Gastroesophageal sphincter (tissue), 4 donors: ENCODE results near the gene ST6GALNAC1. TPM values are rescaled to one million over a fixed set of nuclear protein-coding genes. Genes with fewer than 3 reads are reported as not detected.
A peak's percentile ranks its signal among the peaks of the same experiment; 100 is the strongest.

Source experiments
- ATAC-seq: fragments of 150-250 bp; one replicate; pipeline ENCODE4 v1.9.1; 2016; ENCODE audit warnings: mild to moderate bottlenecking, moderate library complexity
- H3K27ac ChIP-seq, 4 donors: fragments of 200-600 bp; sonication (generic) in 3 of 4; 1 replicate in 3 of 4; 2 replicates in 1 of 4; pipeline ENCODE4 v1.5.1; 2016 to 2019
- H3K27me3 ChIP-seq: fragments of 200-600 bp; sonication (generic); one replicate; pipeline ENCODE4 v1.5.1; 2019
- H3K36me3 ChIP-seq, 2 donors: fragments of 200-600 bp; sonication (generic); one replicate each; pipeline ENCODE4 v1.5.1; 2019; ENCODE audit warnings: control low read depth in 1 of 2
- H3K4me1 ChIP-seq, 3 donors: fragments of 200-600 bp; sonication (generic); 1 replicate in 2 of 3; 2 replicates in 1 of 3; pipeline ENCODE4 v1.5.1; 2016 to 2019; ENCODE audit warnings: control low read depth in 2 of 3
- H3K4me3 ChIP-seq, 2 donors: fragments of 200-600 bp; sonication (generic); one replicate each; pipeline ENCODE4 v1.5.1; 2019; ENCODE audit warnings: mild to moderate bottlenecking in 1 of 2, moderate library complexity in 1 of 2
- H3K9me3 ChIP-seq, 3 donors: fragments of 200-600 bp; sonication (generic); one replicate each; pipeline ENCODE4 v1.5.1; 2017 to 2019; ENCODE audit warnings: control low read depth in 2 of 3
- EP300 ChIP-seq: sonication (generic); formaldehyde crosslinking; IDR thresholded peaks from one replicate; pipeline ENCODE4 v1.6.1; 2017; ENCODE audit warnings: antibody characterized with exemption, mild to moderate bottlenecking
- POLR2A ChIP-seq, 2 donors: fragments of 450-650 bp; IDR thresholded peaks; one replicate each; pipeline ENCODE4 v1.6.1; 2017; ENCODE audit warnings: antibody characterized with exemption in 2 of 2, mild to moderate bottlenecking in 2 of 2, moderate library complexity in 1 of 2
- POLR2AphosphoS5 ChIP-seq: sonication (generic); formaldehyde crosslinking; IDR thresholded peaks from one replicate; pipeline ENCODE4 v1.6.1; 2017; ENCODE audit warnings: antibody characterized with exemption
- WGBS, 2 donors: methylation state at CpG; one replicate each; pipeline ENCODE4 v1.1.5; 2018; ENCODE audit warnings: low coverage in 1 of 2; 5-methylcytosine and 5-hydroxymethylcytosine counted together
- total RNA-seq, 4 donors: library from RNA; depleted of rRNA; stranded (reverse); fragments of >200 nt; gene quantifications; one replicate each; pipeline ENCODE4 v1.1.0, GENCODE V29; 2016
- TF ChIP-seq, protein P1 (sequence below), 4 experiments: fragments of 200-600 bp in 2 of 4; fragments of 450-650 bp in 2 of 4; sonication (generic) in 1 of 4; IDR thresholded peaks; one replicate each; pipeline ENCODE4 v1.5.1; 2017 to 2019; ENCODE audit warnings: antibody characterized with exemption in 4 of 4, mild to moderate bottlenecking in 2 of 4, moderate library complexity in 2 of 4

The ST6GALNAC1 gene
- total RNA-seq, 4 donors from 2014 or later, result 0.47 to 9.6 (median 3.7) TPM

- no peak for TF ChIP-seq EP300
- TF ChIP-seq, protein P1, sequence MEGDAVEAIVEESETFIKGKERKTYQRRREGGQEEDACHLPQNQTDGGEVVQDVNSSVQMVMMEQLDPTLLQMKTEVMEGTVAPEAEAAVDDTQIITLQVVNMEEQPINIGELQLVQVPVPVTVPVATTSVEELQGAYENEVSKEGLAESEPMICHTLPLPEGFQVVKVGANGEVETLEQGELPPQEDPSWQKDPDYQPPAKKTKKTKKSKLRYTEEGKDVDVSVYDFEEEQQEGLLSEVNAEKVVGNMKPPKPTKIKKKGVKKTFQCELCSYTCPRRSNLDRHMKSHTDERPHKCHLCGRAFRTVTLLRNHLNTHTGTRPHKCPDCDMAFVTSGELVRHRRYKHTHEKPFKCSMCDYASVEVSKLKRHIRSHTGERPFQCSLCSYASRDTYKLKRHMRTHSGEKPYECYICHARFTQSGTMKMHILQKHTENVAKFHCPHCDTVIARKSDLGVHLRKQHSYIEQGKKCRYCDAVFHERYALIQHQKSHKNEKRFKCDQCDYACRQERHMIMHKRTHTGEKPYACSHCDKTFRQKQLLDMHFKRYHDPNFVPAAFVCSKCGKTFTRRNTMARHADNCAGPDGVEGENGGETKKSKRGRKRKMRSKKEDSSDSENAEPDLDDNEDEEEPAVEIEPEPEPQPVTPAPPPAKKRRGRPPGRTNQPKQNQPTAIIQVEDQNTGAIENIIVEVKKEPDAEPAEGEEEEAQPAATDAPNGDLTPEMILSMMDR (IDR thresholded peaks at IDR 0.05), result peak in 3 of 4 experiments; percentile 68 to 81 (median 74)
- no peak for TF ChIP-seq POLR2AphosphoS5
- TF ChIP-seq POLR2A (IDR thresholded peaks at IDR 0.05), result no peak
- peak overlapping the region; percentile 5 to 93 (median 86) for H3K27ac ChIP-seq
- no peaks in the 10 kb centered on the region for H3K27me3 ChIP-seq
- ATAC-seq, result peak; percentile 44
- H3K4me3 ChIP-seq, result no peak overlapping the region
- 60 to 68% methylated on average over 1 to 6 of the region's 16 CpGs for WGBS, 2 donors
- H3K4me1 ChIP-seq, result peaks cover 6 to 59% (median 35%) of the 10 kb centered on the region in 3 donors
- peaks cover 0 to 79% of the 10 kb centered on the region in 2 donors for H3K36me3 ChIP-seq
- H3K9me3 ChIP-seq, result no peaks in the 10 kb centered on the region
Observed at GRCh38 chr17:76681222-76682137, 37.9 kb upstream of the ST6GALNAC1 start.

- Histone ChIP-seq H3K4me3 (no peak overlapping the region), H3K27ac (no peak overlapping the region), H3K36me3 (peaks cover 0 to 87% of the 10 kb centered on the region in 2 donors), H3K27me3 (no peaks in the 10 kb centered on the region), H3K4me1 (peaks cover 6 to 36% (median 22%) of the 10 kb centered on the region in 3 donors), H3K9me3 (no peaks in the 10 kb centered on the region)
- no peak for ATAC-seq
- 20 to 60% methylated on average over 1 of the region's 1 CpG for WGBS, 2 donors
- TF ChIP-seq, protein P1 (IDR thresholded peaks at IDR 0.05), result no peak
- TF ChIP-seq EP300 (no peak), POLR2A (IDR thresholded peaks at IDR 0.05) (no peak), POLR2AphosphoS5 (no peak)
Observed at GRCh38 chr17:76679239-76679638, 35.7 kb upstream of the ST6GALNAC1 start.

DNA sequence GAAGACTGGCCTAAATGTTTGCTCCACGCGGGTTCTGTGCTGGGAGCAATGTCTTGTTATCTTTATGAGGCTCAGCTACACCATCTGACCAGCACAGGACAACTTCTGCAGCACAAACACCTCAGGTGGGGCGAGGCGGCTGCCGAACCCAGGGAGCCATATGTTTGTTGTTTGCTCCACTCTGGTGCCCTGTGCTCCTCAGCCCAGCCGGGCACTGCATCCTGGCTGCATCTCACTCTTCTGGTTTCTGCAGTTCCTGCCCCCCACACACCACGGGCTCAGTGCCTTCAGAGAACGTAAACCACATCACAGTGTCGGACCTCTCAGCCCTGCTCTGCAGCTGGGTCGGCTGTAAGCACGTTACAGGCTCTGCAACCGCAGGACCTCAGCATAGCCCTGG lies 34.8 kb upstream of the ST6GALNAC1 start:
- WGBS, 2 donors, result 67 to 89% methylated on average over 3 to 12 of the region's 12 CpGs

GRCh38 chr17:76677406-76677805 lies 33.8 kb upstream of the ST6GALNAC1 start:
- 70 to 80% methylated on average over 14 to 16 of the region's 16 CpGs for WGBS, 2 donors
- no peak for TF ChIP-seq EP300
- TF ChIP-seq POLR2A (IDR thresholded peaks at IDR 0.05), result no peak
- TF ChIP-seq POLR2AphosphoS5, result no peak
- TF ChIP-seq, protein P1 (IDR thresholded peaks at IDR 0.05), result no peak
- no peak overlapping the region for H3K27ac ChIP-seq
- H3K27me3 ChIP-seq, result no peaks in the 10 kb centered on the region
- peaks cover 7 to 23% (median 16%) of the 10 kb centered on the region in 3 donors for H3K4me1 ChIP-seq
- H3K36me3 ChIP-seq, result peaks cover 0 to 75% of the 10 kb centered on the region in 2 donors
- ATAC-seq, result no peak
- no peak overlapping the region for H3K4me3 ChIP-seq
- H3K9me3 ChIP-seq, result no peaks in the 10 kb centered on the region

More for the DNA sequence above, 34.8 kb upstream of the ST6GALNAC1 start:
- no peak for ATAC-seq
- Histone ChIP-seq H3K27me3 (no peaks in the 10 kb centered on the region), H3K4me1 (peaks cover 6 to 27% (median 22%) of the 10 kb centered on the region in 3 donors), H3K9me3 (no peaks in the 10 kb centered on the region), H3K27ac (no peak overlapping the region), H3K4me3 (no peak overlapping the region), H3K36me3 (peaks cover 0 to 84% of the 10 kb centered on the region in 2 donors)
- TF ChIP-seq, protein P1 (IDR thresholded peaks at IDR 0.05), result no peak
- TF ChIP-seq POLR2AphosphoS5, result no peak
- no peak for TF ChIP-seq EP300
- no peak for TF ChIP-seq POLR2A (IDR thresholded peaks at IDR 0.05)
